ENCODE results near the gene ADCY4.
A peak's percentile ranks its signal among the peaks of the same experiment; 100 is the strongest.

ADCY4 gene

GRCh38 chr14:24277606-24278321 lies 57.1 kb downstream of the ADCY4 start:
- no peak overlapping the region for H3K4me3 ChIP-seq (ENCODE audit: low read depth, low read length)
- TF ChIP-seq CTCF (IDR thresholded peaks at IDR 0.05; ENCODE audit: low read depth, low read length) = no peak

- H3K4me3 ChIP-seq (ENCODE audit: low read depth, low read length) = no peak overlapping the region
These were observed 57.8 kb downstream of the ADCY4 start for GRCh38 chr14:24277071-24277470.

GRCh38 chr14:24274101-24274543 lies 60.7 kb downstream of the ADCY4 start:
- no peak overlapping the region for H3K4me3 ChIP-seq (ENCODE audit: low read depth, low read length)
- TF ChIP-seq CTCF (IDR thresholded peaks at IDR 0.05; ENCODE audit: low read depth, low read length) = no peak

More at GRCh38 chr14:24277071-24277470, 57.8 kb downstream of the ADCY4 start:
- no peak for TF ChIP-seq CTCF (IDR thresholded peaks at IDR 0.05; ENCODE audit: low read depth, low read length)

GRCh38 chr14:24273422-24273998 lies 61.4 kb downstream of the ADCY4 start:
- no peak overlapping the region for H3K4me3 ChIP-seq (ENCODE audit: low read depth, low read length)
- TF ChIP-seq CTCF (IDR thresholded peaks at IDR 0.05; ENCODE audit: low read depth, low read length) = no peak

GRCh38 chr14:24272467-24272866 lies 62.4 kb downstream of the ADCY4 start:
- TF ChIP-seq CTCF (IDR thresholded peaks at IDR 0.05; ENCODE audit: low read depth, low read length) = no peak
- H3K4me3 ChIP-seq (ENCODE audit: low read depth, low read length) = no peak overlapping the region

GRCh38 chr14:24271834-24272263 lies 63.0 kb downstream of the ADCY4 start:
- no peak for TF ChIP-seq CTCF (IDR thresholded peaks at IDR 0.05; ENCODE audit: low read depth, low read length)

GRCh38 chr14:24271134-24271833 lies 63.6 kb downstream of the ADCY4 start, which contains the start of gene RABGGTA:
Gene RABGGTA, minus strand, starts transcription at chr14:24271597. Its CDS starts 482 bp downstream, at chr14:24271115.
- TF ChIP-seq CTCF (IDR thresholded peaks at IDR 0.05; ENCODE audit: low read depth, low read length) = peak; percentile 59
- peak within 1 kb of the TSS; percentile 92 for H3K4me3 ChIP-seq (ENCODE audit: low read depth, low read length)

More at GRCh38 chr14:24271834-24272263, 63.0 kb downstream of the ADCY4 start:
- H3K4me3 ChIP-seq (ENCODE audit: low read depth, low read length) = peak overlapping the region; percentile 92

All from WI38 (cell line).